Ishikawa (cell line): ENCODE measurements around the gene PDE10A.

Source experiments
- CEBPB ChIP-seq: IDR thresholded peaks from 2 replicates; pipeline ENCODE4 v1.6.1; 2012
- CREB1 ChIP-seq: IDR thresholded peaks from 2 replicates; pipeline ENCODE4 v1.6.1; 2012; ENCODE audit warnings: low read depth
- EGR1 ChIP-seq: IDR thresholded peaks from 2 replicates; pipeline ENCODE4 v1.6.1; 2012
- EP300 ChIP-seq: IDR thresholded peaks from 2 replicates; pipeline ENCODE4 v1.6.1; 2012; ENCODE audit warnings: borderline replicate concordance
- NFIC ChIP-seq: IDR thresholded peaks from 2 replicates; pipeline ENCODE4 v1.6.1; 2012
- RAD21 ChIP-seq: IDR thresholded peaks from 2 replicates; pipeline ENCODE4 v1.6.1; 2012; ENCODE audit warnings: low read depth
- TAF1 ChIP-seq: IDR thresholded peaks from 2 replicates; pipeline ENCODE4 v1.6.1; 2012; ENCODE audit warnings: low read depth, mild to moderate bottlenecking
- TCF12 ChIP-seq: IDR thresholded peaks from 2 replicates; pipeline ENCODE4 v1.6.1; 2012; ENCODE audit warnings: low read depth
- TEAD4 ChIP-seq: IDR thresholded peaks from 2 replicates; pipeline ENCODE4 v1.6.1; 2012
- YY1 ChIP-seq: IDR thresholded peaks from 2 replicates; pipeline ENCODE4 v1.6.1; 2012; ENCODE audit warnings: low read depth
- ZBTB7A ChIP-seq: IDR thresholded peaks from 2 replicates; pipeline ENCODE4 v1.6.1; 2012; ENCODE audit warnings: low read depth
- TF ChIP-seq, protein P1 (sequence below): IDR thresholded peaks from 2 replicates; pipeline ENCODE4 v1.6.1; 2012
- TF ChIP-seq, protein P2 (sequence below): IDR thresholded peaks from 2 replicates; pipeline ENCODE4 v1.6.1; 2012; ENCODE audit warnings: low read depth, mild to moderate bottlenecking
- TF ChIP-seq, protein P3 (sequence below): IDR thresholded peaks from 2 replicates; pipeline ENCODE4 v1.6.1; 2012

DNA sequence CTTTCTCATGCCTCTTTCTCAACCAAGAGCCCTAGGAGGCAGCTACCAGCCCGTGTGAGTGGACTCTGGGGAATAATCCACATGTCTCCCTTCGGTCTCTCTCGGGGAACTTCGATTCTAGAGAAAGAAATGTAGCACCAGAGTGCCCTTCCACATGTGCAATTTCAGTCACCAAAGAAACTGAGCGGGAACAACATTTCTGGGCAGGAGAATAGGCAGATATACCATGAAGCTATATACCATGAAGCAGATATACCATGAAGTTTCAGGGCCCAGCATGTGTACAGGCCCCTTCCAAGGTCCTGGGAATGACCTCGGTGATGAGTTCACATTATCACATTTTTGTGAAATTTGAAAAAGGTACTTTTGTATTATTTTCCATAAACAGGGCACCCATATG lies 60.8 kb downstream of the PDE10A start:
- TF ChIP-seq, protein P1, sequence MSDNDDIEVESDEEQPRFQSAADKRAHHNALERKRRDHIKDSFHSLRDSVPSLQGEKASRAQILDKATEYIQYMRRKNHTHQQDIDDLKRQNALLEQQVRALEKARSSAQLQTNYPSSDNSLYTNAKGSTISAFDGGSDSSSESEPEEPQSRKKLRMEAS = no peak
- TF ChIP-seq YY1 (no peak), EP300 (no peak), TAF1 (no peak), TEAD4 (no peak), TCF12 (no peak), CEBPB (no peak), NFIC (no peak), EGR1 (no peak), RAD21 (no peak), ZBTB7A (no peak), CREB1 (no peak)
- TF ChIP-seq, protein P2, sequence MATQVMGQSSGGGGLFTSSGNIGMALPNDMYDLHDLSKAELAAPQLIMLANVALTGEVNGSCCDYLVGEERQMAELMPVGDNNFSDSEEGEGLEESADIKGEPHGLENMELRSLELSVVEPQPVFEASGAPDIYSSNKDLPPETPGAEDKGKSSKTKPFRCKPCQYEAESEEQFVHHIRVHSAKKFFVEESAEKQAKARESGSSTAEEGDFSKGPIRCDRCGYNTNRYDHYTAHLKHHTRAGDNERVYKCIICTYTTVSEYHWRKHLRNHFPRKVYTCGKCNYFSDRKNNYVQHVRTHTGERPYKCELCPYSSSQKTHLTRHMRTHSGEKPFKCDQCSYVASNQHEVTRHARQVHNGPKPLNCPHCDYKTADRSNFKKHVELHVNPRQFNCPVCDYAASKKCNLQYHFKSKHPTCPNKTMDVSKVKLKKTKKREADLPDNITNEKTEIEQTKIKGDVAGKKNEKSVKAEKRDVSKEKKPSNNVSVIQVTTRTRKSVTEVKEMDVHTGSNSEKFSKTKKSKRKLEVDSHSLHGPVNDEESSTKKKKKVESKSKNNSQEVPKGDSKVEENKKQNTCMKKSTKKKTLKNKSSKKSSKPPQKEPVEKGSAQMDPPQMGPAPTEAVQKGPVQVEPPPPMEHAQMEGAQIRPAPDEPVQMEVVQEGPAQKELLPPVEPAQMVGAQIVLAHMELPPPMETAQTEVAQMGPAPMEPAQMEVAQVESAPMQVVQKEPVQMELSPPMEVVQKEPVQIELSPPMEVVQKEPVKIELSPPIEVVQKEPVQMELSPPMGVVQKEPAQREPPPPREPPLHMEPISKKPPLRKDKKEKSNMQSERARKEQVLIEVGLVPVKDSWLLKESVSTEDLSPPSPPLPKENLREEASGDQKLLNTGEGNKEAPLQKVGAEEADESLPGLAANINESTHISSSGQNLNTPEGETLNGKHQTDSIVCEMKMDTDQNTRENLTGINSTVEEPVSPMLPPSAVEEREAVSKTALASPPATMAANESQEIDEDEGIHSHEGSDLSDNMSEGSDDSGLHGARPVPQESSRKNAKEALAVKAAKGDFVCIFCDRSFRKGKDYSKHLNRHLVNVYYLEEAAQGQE = no peak
- TF ChIP-seq, protein P3, sequence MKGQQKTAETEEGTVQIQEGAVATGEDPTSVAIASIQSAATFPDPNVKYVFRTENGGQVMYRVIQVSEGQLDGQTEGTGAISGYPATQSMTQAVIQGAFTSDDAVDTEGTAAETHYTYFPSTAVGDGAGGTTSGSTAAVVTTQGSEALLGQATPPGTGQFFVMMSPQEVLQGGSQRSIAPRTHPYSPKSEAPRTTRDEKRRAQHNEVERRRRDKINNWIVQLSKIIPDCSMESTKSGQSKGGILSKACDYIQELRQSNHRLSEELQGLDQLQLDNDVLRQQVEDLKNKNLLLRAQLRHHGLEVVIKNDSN = no peak
